Measurements from ENCODE around the gene AEN. TPM values are rescaled to one million over a fixed set of nuclear protein-coding genes. Genes with fewer than 3 reads are reported as not detected.
A peak's percentile ranks its signal among the peaks of the same experiment; 100 is the strongest.

The AEN gene
- total RNA-seq, 2 experiments from 2014 or later: 40.7 to 43.7 TPM

DNA sequence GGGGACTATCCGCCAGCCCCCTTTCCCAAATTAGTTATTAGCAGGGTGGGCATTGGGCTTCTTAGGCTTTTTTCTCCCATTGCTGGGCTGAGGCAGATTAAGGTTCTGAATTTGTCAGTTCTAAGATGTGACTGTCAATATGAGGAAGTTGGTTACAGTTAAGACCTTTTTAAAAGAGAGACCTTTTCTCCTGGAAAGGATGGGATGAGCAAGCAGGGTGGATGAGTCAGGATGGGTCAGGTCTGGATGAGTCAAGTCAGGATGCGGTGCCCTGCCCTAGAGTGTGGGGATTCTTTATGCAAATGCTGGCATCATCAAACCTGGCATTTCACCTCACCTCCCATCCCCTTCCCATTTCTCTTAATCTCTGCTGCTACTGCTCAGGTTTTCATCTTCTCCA, 1.9 kb downstream of the AEN start:
- H3K27ac ChIP-seq (ENCODE audit: low read depth in 1 of 2, low read length in 2 of 2): peak overlapping the region; percentile 84 to 86
- H3K9me3 ChIP-seq (ENCODE audit: control insufficient read depth in 1 of 2, insufficient read depth in 1 of 2, low read length in 2 of 2): no peaks in the 10 kb centered on the region
- ChIA-PET POLR2A (interaction anchor here (6.2 kb wide), 1 partner anchor 32 kb away, joined by 83 read pairs; no protein-coding TSS in a partner anchor), CTCF (interaction anchor here (2.9 to 3.7 kb wide), 2 partner anchors 12 to 33 kb away, joined by 18 to 36 read pairs; no protein-coding TSS in a partner anchor)
- peaks cover 9% of the 10 kb centered on the region for H3K36me3 ChIP-seq (ENCODE audit: insufficient read depth, low read length)
- peaks cover 72% of the 10 kb centered on the region for H3K4me1 ChIP-seq (ENCODE audit: insufficient read depth, low read length)
- Mint-ChIP-seq H3K27me3 (peaks cover 5% of the 10 kb centered on the region), H3K27ac (peak overlapping the region; percentile 95), H3K4me3 (peak overlapping the region; percentile 87), H3K4me1 (ENCODE audit: low read depth) (peaks cover 66% of the 10 kb centered on the region), H3K9me3 (no peaks in the 10 kb centered on the region), H3K36me3 (ENCODE audit: low read depth) (peaks cover 31% of the 10 kb centered on the region)
- DNase-seq (peak in 4 of 14 experiments; percentile 41 to 71 (median 58)), ATAC-seq (ENCODE audit: poor library complexity) (no peak)
- peak overlapping the region; percentile 77 for H3K4me3 ChIP-seq (ENCODE audit: low read length)
- intact Hi-C loops (cut with DNase I, micrococcal nuclease): loop anchor here (1.0 to 10.0 kb wide), 12 partner anchors 76 to 712 kb away; partner anchors contain the start of genes POLG (in 2 of the 2), ABHD2 (in 1 of the 2), DET1 (in 1 of the 2) and FANCI (in 1 of the 2)
- no peak for TF ChIP-seq CTCF (IDR thresholded peaks at IDR 0.05)
- no peaks in the 10 kb centered on the region for H3K27me3 ChIP-seq (ENCODE audit: control insufficient read depth in 1 of 2, insufficient read depth in 2 of 2, low read length in 2 of 2)

DNA sequence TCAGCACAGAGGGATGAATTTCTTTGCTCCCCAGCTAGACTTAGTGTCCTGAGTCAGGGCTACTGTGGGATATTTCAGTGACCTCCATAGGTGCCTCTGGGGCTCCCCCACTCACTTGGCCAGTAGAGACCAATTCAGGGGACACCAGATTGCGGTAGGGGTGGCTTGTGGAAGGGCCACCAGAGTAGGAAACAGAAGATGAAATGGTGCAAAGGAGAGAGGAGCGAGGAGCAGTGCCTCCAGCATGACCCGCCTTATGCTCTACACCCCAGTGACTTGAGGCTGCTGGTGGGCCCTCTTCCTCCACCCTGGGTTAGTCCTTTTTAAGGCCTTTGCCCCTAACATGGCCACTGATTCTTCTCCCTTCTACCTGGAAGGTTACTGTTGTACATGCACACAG, 2.5 kb downstream of the AEN start:
- no peaks in the 10 kb centered on the region for H3K9me3 Mint-ChIP-seq
- ChIA-PET CTCF (interaction anchor here (0.8 to 3.7 kb wide), 9 partner anchors 11 to 272 kb away, joined by 3 to 36 read pairs (median 7); partner anchors contain the start of genes HAPLN3, MRPL46 and MRPS11), POLR2A (interaction anchor here (2.5 to 6.2 kb wide), 3 partner anchors 31 to 281 kb away, joined by 9 to 83 read pairs (median 34); no protein-coding TSS in a partner anchor)
- ATAC-seq (ENCODE audit: poor library complexity) (no peak), DNase-seq (no peak)
- no peak for TF ChIP-seq CTCF (IDR thresholded peaks at IDR 0.05)
- Histone ChIP-seq H3K36me3 (ENCODE audit: insufficient read depth, low read length) (peaks cover 11% of the 10 kb centered on the region), H3K27ac (ENCODE audit: low read depth in 1 of 2, low read length in 2 of 2) (peak overlapping the region; percentile 84 to 86), H3K4me1 (ENCODE audit: insufficient read depth, low read length) (peaks cover 78% of the 10 kb centered on the region), H3K9me3 (ENCODE audit: control insufficient read depth in 1 of 2, insufficient read depth in 1 of 2, low read length in 2 of 2) (no peaks in the 10 kb centered on the region), H3K27me3 (ENCODE audit: control insufficient read depth in 1 of 2, insufficient read depth in 2 of 2, low read length in 2 of 2) (no peaks in the 10 kb centered on the region), H3K4me3 (ENCODE audit: low read length) (no peak overlapping the region)
- H3K27me3 Mint-ChIP-seq: peaks cover 5% of the 10 kb centered on the region
- peaks cover 36% of the 10 kb centered on the region for H3K36me3 Mint-ChIP-seq (ENCODE audit: low read depth)
- intact Hi-C loops (cut with DNase I, micrococcal nuclease): loop anchor here (1.0 to 10.0 kb wide), 13 partner anchors 41 to 711 kb away; partner anchors contain the start of genes POLG (in 2 of the 2), ABHD2 (in 1 of the 2), DET1 (in 1 of the 2) and FANCI (in 1 of the 2)
- peak overlapping the region; percentile 87 for H3K4me3 Mint-ChIP-seq
- H3K27ac Mint-ChIP-seq: peak overlapping the region; percentile 95
- peaks cover 71% of the 10 kb centered on the region for H3K4me1 Mint-ChIP-seq (ENCODE audit: low read depth)

DNA sequence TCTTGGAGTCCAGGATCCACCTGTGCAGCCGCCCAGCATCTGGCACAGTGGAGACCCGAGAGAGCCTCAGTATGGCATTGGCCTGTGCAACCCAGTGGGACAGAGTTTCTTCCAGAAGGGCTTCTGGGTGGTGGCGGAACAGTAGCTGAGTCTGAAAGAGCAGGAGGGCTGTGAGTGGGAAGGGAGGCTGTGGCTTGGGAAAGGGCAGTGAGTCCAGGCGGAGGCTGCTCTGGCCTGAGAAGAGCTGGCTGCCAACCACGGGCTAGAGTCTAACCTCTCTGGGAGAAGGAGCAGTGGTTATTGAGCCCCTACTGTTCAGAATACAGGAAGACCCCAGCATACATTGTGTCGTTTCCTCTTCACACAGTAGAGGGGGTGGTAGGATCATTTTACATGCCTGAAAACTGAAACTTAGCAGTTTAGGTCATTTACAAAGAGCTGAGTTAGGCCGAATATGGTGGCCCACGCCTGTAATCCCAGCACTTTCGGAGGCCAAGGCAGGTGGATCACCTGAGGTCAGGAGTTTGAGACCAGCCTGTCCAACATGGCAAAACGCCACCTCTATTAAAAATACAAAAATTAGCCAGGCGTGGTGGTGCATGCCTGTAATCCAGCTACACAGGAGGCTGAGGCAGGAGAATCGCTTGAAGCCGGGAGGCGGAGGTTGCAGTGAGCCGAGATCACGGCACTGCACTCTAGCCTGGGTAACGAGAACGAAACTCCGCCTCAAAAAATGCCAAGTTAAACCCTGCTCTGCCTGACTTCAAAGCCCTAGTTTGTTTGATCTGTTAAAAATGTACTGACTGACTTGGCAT, 3.2 kb downstream of the AEN start:
- POLR2A ChIA-PET: interaction anchor here (0.7 to 6.2 kb wide), 10 partner anchors 22 to 280 kb away, joined by 3 to 83 read pairs (median 5); no protein-coding TSS in a partner anchor
- peak overlapping the region; percentile 84 to 86 for H3K27ac ChIP-seq (ENCODE audit: low read depth in 1 of 2, low read length in 2 of 2)
- no peaks in the 10 kb centered on the region for H3K27me3 ChIP-seq (ENCODE audit: control insufficient read depth in 1 of 2, insufficient read depth in 2 of 2, low read length in 2 of 2)
- TF ChIP-seq CTCF (IDR thresholded peaks at IDR 0.05): peak; percentile 87
- CTCF ChIA-PET: interaction anchor here (0.6 to 3.7 kb wide), 16 partner anchors 11 to 463 kb away, joined by 3 to 36 read pairs (median 6); partner anchors contain the start of genes ABHD2, HAPLN3, MRPL46 and MRPS11
- H3K9me3 ChIP-seq (ENCODE audit: control insufficient read depth in 1 of 2, insufficient read depth in 1 of 2, low read length in 2 of 2): no peaks in the 10 kb centered on the region
- peaks cover 85% of the 10 kb centered on the region for H3K4me1 ChIP-seq (ENCODE audit: insufficient read depth, low read length)
- DNase-seq (peak in 12 of 14 experiments; percentile 27 to 82 (median 49)), ATAC-seq (ENCODE audit: poor library complexity) (peak; percentile 38)
- H3K27me3 Mint-ChIP-seq: peaks cover 5% of the 10 kb centered on the region
- peak overlapping the region; percentile 87 for H3K4me3 Mint-ChIP-seq
- H3K9me3 Mint-ChIP-seq: no peaks in the 10 kb centered on the region
- H3K36me3 Mint-ChIP-seq (ENCODE audit: low read depth): peaks cover 44% of the 10 kb centered on the region
- intact Hi-C loops (cut with DNase I, micrococcal nuclease): loop anchor here (1.0 to 10.0 kb wide), 12 partner anchors 40 to 710 kb away; partner anchors contain the start of genes POLG (in 2 of the 2), ABHD2 (in 1 of the 2), DET1 (in 1 of the 2) and FANCI (in 1 of the 2)
- H3K4me3 ChIP-seq (ENCODE audit: low read length): peak overlapping the region; percentile 39
- peak overlapping the region; percentile 95 for H3K27ac Mint-ChIP-seq
- peaks cover 79% of the 10 kb centered on the region for H3K4me1 Mint-ChIP-seq (ENCODE audit: low read depth)
- H3K36me3 ChIP-seq (ENCODE audit: insufficient read depth, low read length): peaks cover 18% of the 10 kb centered on the region
